Stimulated activated CD8-positive, alpha-beta memory T cell treated with anti-CD3 and anti-CD28 coated beads, Interleukin-15, amount 100 ng/mL, for 4 hours (primary cell): ENCODE results near the gene ACKR2.

ENCODE experiments used
- DNase-seq, 2 donors: peaks; one replicate each; pipeline ENCODE4 v3.0.0-alpha.2; 2020; ENCODE audit warnings: low read depth in 2 of 2

Gene ACKR2

GRCh38 chr3:42887084-42887483 is 77.8 kb downstream of the ACKR2 start:
- no peak for DNase-seq

- no peak for DNase-seq
Observed at GRCh38 chr3:42891042-42891441, 81.8 kb downstream of the ACKR2 start.

- DNase-seq = no peak
Observed at GRCh38 chr3:42892169-42892568, 82.9 kb downstream of the ACKR2 start.

GRCh38 chr3:42892807-42893206 is 83.6 kb downstream of the ACKR2 start:
- no peak for DNase-seq

GRCh38 chr3:42894698-42895579 is 85.7 kb downstream of the ACKR2 start:
- DNase-seq = no peak

GRCh38 chr3:42895580-42895868 is 86.3 kb downstream of the ACKR2 start:
- no peak for DNase-seq

- no peak for DNase-seq
Observed at GRCh38 chr3:42898896-42899675, 89.8 kb downstream of the ACKR2 start.

- DNase-seq = no peak
Observed at GRCh38 chr3:42900226-42901072, 91.2 kb downstream of the ACKR2 start.

- DNase-seq = no peak
Observed at GRCh38 chr3:42901073-42901415, 91.8 kb downstream of the ACKR2 start.

- no peak for DNase-seq
Observed at GRCh38 chr3:42902257-42902656, 93.0 kb downstream of the ACKR2 start.

GRCh38 chr3:42904076-42904475 is 94.8 kb downstream of the ACKR2 start:
- no peak for DNase-seq

GRCh38 chr3:42905740-42906069 is 96.5 kb downstream of the ACKR2 start:
- DNase-seq = no peak

GRCh38 chr3:42906070-42906847 is 97.0 kb downstream of the ACKR2 start, which contains the start of gene ZNF662:
TSS of gene ZNF662 (plus strand) at chr3:42906142. CDS start at chr3:42908115, 1,973 bp downstream.
- DNase-seq = no peak

GRCh38 chr3:42906848-42907183 is 97.6 kb downstream of the ACKR2 start:
- no peak for DNase-seq

GRCh38 chr3:42908675-42909074 is 99.4 kb downstream of the ACKR2 start:
- DNase-seq = no peak

- DNase-seq = no peak
Observed at GRCh38 chr3:42911551-42911950, 102.3 kb downstream of the ACKR2 start.

GRCh38 chr3:42914771-42915515 is 105.7 kb downstream of the ACKR2 start:
- DNase-seq = no peak
